Neuronal stem cell (in vitro differentiated cells): Measurements from ENCODE around the gene OSTN.

Experiments
- DNase-seq: peaks from one replicate; pipeline ENCODE4 v3.0.0-alpha.2; 2013; ENCODE audit warnings: low spot score
- H2AFZ ChIP-seq: one replicate; pipeline ENCODE4 v1.6.1; 2013; ENCODE audit warnings: mild to moderate bottlenecking, low read length, inconsistent platforms
- H2AK5ac ChIP-seq: 2 replicates; pipeline ENCODE4 v1.6.1; 2013; ENCODE audit warnings: low read depth, mild to moderate bottlenecking, inconsistent platforms, low read length, moderate library complexity, mixed read lengths
- H2BK120ac ChIP-seq: 2 replicates; pipeline ENCODE4 v1.6.1; 2013; ENCODE audit warnings: low read depth, mild to moderate bottlenecking, inconsistent platforms, low read length, moderate library complexity, mixed read lengths
- H2BK12ac ChIP-seq: one replicate; pipeline ENCODE4 v1.6.1; 2013; ENCODE audit warnings: low read length, inconsistent platforms
- H2BK15ac ChIP-seq: 2 replicates; pipeline ENCODE4 v1.6.1; 2013; ENCODE audit warnings: mild to moderate bottlenecking, low read length, inconsistent platforms, mixed read lengths
- H2BK5ac ChIP-seq: one replicate; pipeline ENCODE4 v1.6.1; 2013; ENCODE audit warnings: inconsistent platforms, mild to moderate bottlenecking, low read length, moderate library complexity
- H3K14ac ChIP-seq: one replicate; pipeline ENCODE4 v1.6.1; 2013; ENCODE audit warnings: low read length, inconsistent platforms
- H3K18ac ChIP-seq: 2 replicates; pipeline ENCODE4 v1.6.1; 2013; ENCODE audit warnings: low read length, inconsistent platforms
- H3K23ac ChIP-seq: 2 replicates; pipeline ENCODE4 v1.6.1; 2013; ENCODE audit warnings: low read depth, mild to moderate bottlenecking, mixed read lengths, low read length, inconsistent platforms; ENCODE audit not compliant: poor library complexity
- H3K27ac ChIP-seq: replicated peaks from 3 replicates; pipeline ENCODE4 v1.5.1; 2013; ENCODE audit warnings: low read length, inconsistent platforms
- H3K27me3 ChIP-seq, 3 experiments: 2 replicates each; pipeline ENCODE4 v1.6.1; 2013; ENCODE audit warnings: low read length in 3 of 3, mild to moderate bottlenecking in 2 of 3, inconsistent platforms in 1 of 3, low read depth in 1 of 3, mixed read lengths in 1 of 3, moderate library complexity in 1 of 3; ENCODE audit not compliant: control insufficient read depth in 3 of 3, insufficient read depth in 3 of 3
- H3K36me3 ChIP-seq, 2 donors: replicated peaks in 1 of 2; 2 replicates each; pipeline ENCODE4 v1.6.1; 2013; ENCODE audit warnings: low read length in 2 of 2; ENCODE audit not compliant: control insufficient read depth in 2 of 2, insufficient read depth in 2 of 2
- H3K4ac ChIP-seq: 2 replicates; pipeline ENCODE4 v1.6.1; 2013; ENCODE audit warnings: inconsistent platforms, mild to moderate bottlenecking, low read length, moderate library complexity
- H3K4me1 ChIP-seq, 2 donors: 1 replicate in 1 of 2; 2 replicates in 1 of 2; pipeline ENCODE4 v1.6.1; 2013; ENCODE audit warnings: low read length in 2 of 2, low read depth in 1 of 2; ENCODE audit not compliant: control insufficient read depth in 2 of 2, insufficient read depth in 1 of 2
- H3K4me2 ChIP-seq: one replicate; pipeline ENCODE4 v1.6.1; 2013; ENCODE audit warnings: mild to moderate bottlenecking, low read length, inconsistent platforms; ENCODE audit not compliant: insufficient read depth, poor library complexity, severe bottlenecking
- H3K4me3 ChIP-seq, 2 donors: 2 replicates each; pipeline ENCODE4 v1.5.1; 2013; ENCODE audit warnings: low read length in 2 of 2, mild to moderate bottlenecking in 2 of 2, inconsistent platforms in 1 of 2, moderate library complexity in 1 of 2
- H3K79me1 ChIP-seq: one replicate; pipeline ENCODE4 v1.6.1; 2013; ENCODE audit warnings: low read depth, mild to moderate bottlenecking, inconsistent platforms, low read length, moderate library complexity
- H3K9ac ChIP-seq: one replicate; pipeline ENCODE4 v1.6.1; 2013; ENCODE audit warnings: mild to moderate bottlenecking, low read depth, low read length, inconsistent platforms; ENCODE audit not compliant: poor library complexity
- H3K9me3 ChIP-seq, 2 donors: replicated peaks in 1 of 2; 2 replicates each; pipeline versions ENCODE3 to v1.6.1; 2013; ENCODE audit warnings: low read length in 2 of 2, mild to moderate bottlenecking in 2 of 2, inconsistent platforms in 1 of 2, low read depth in 1 of 2, mixed read lengths in 1 of 2, moderate library complexity in 1 of 2; ENCODE audit not compliant: control insufficient read depth in 2 of 2, insufficient read depth in 1 of 2
- H4K8ac ChIP-seq: one replicate; pipeline ENCODE4 v1.6.1; 2013; ENCODE audit warnings: low read depth, mild to moderate bottlenecking, inconsistent platforms, low read length, moderate library complexity
- H4K91ac ChIP-seq: one replicate; pipeline ENCODE4 v1.6.1; 2013; ENCODE audit warnings: low read length, low read depth, mild to moderate bottlenecking, inconsistent platforms; ENCODE audit not compliant: poor library complexity
- WGBS, 2 donors: extraction: QIAGEN DNeasy Blood & Tissue Kit; methylation state at CpG; one replicate each; pipeline ENCODE4 v1.1.7; 2013; ENCODE audit warnings: missing lambda C conversion rate in 2 of 2, mixed read lengths in 1 of 2; ENCODE audit not compliant: insufficient read length in 2 of 2, insufficient replicate concordance in 1 of 2; ENCODE audit errors: extremely low coverage in 2 of 2; 5-methylcytosine and 5-hydroxymethylcytosine counted together

Gene OSTN

GRCh38 chr3:191296041-191296541 is 97.0 kb downstream of the OSTN start:
- H3K14ac ChIP-seq, result no peak overlapping the region
- H4K8ac ChIP-seq, result no peak overlapping the region
- H3K18ac ChIP-seq, result no peak overlapping the region
- H3K79me1 ChIP-seq, result no peaks in the 10 kb centered on the region
- H3K9ac ChIP-seq, result no peak overlapping the region
- no peak overlapping the region for H2BK12ac ChIP-seq
- H3K4me3 ChIP-seq, result no peak overlapping the region
- no peak overlapping the region for H2AK5ac ChIP-seq
- no peak overlapping the region for H3K4me2 ChIP-seq
- no peaks in the 10 kb centered on the region for H3K36me3 ChIP-seq
- no peak overlapping the region for H2BK120ac ChIP-seq
- H2AFZ ChIP-seq, result no peak overlapping the region
- no peaks in the 10 kb centered on the region for H3K4me1 ChIP-seq
- H3K23ac ChIP-seq, result no peak overlapping the region
- H2BK5ac ChIP-seq, result no peak overlapping the region
- no peak overlapping the region for H4K91ac ChIP-seq
- H2BK15ac ChIP-seq, result no peak overlapping the region
- no peak for DNase-seq
- no peak overlapping the region for H3K4ac ChIP-seq
- WGBS, 2 donors, result 100% methylated on average over 1 of the region's 4 CpGs; no CpG with 5 or more reads in 1 of the 2 donors
- H3K27ac ChIP-seq, result no peak overlapping the region
- no peaks in the 10 kb centered on the region for H3K9me3 ChIP-seq
- H3K27me3 ChIP-seq, result no peaks in the 10 kb centered on the region

- no peak overlapping the region for H2AK5ac ChIP-seq
- no peak overlapping the region for H4K91ac ChIP-seq
- no peaks in the 10 kb centered on the region for H3K36me3 ChIP-seq
- no peak overlapping the region for H3K4me3 ChIP-seq
- no peaks in the 10 kb centered on the region for H3K9me3 ChIP-seq
- H3K27ac ChIP-seq, result no peak overlapping the region
- no peak overlapping the region for H3K18ac ChIP-seq
- H2BK5ac ChIP-seq, result no peak overlapping the region
- no peak overlapping the region for H4K8ac ChIP-seq
- H3K79me1 ChIP-seq, result no peaks in the 10 kb centered on the region
- H2BK12ac ChIP-seq, result no peak overlapping the region
- no peak for DNase-seq
- H2BK15ac ChIP-seq, result no peak overlapping the region
- H3K14ac ChIP-seq, result no peak overlapping the region
- H3K23ac ChIP-seq, result no peak overlapping the region
- H2AFZ ChIP-seq, result no peak overlapping the region
- peaks cover 0 to 3% of the 10 kb centered on the region in 2 donors for H3K4me1 ChIP-seq
- no peak overlapping the region for H3K4ac ChIP-seq
- no peak overlapping the region for H3K9ac ChIP-seq
- H3K27me3 ChIP-seq, result no peaks in the 10 kb centered on the region
- no peak overlapping the region for H3K4me2 ChIP-seq
- no peak overlapping the region for H2BK120ac ChIP-seq
Observed at GRCh38 chr3:191298846-191299245, 99.8 kb downstream of the OSTN start.

DNA sequence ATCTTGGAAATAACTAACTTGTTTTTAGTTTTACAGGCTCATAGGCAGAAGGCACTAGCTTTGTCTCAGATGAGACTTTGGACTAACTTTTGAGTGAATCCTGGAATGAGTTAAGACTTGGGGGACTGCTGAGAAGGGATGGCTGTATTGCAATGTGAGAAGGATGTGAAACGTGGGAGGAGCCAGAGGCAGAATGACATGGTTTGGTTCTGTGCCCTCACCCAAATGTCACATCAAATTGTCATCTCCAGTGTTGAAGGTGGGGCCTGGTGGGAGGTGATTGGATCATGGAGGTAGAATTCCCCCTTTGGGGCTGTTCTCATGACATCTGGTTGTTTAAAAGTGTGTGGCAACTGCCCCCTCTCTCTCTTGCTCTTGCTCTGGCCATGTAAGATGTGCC is 101.4 kb downstream of the OSTN start:
- Histone ChIP-seq H3K18ac (no peak overlapping the region), H3K27me3 (no peaks in the 10 kb centered on the region), H3K4me1 (peaks cover 0 to 3% of the 10 kb centered on the region in 2 donors), H4K8ac (no peak overlapping the region), H3K4ac (no peak overlapping the region), H3K79me1 (no peaks in the 10 kb centered on the region), H2BK15ac (no peak overlapping the region), H3K36me3 (no peaks in the 10 kb centered on the region), H2AK5ac (no peak overlapping the region), H2BK12ac (no peak overlapping the region), H3K9ac (no peak overlapping the region), H2BK120ac (no peak overlapping the region), H4K91ac (no peak overlapping the region), H3K23ac (no peak overlapping the region), H3K9me3 (no peaks in the 10 kb centered on the region), H3K4me2 (no peak overlapping the region), H3K4me3 (no peak overlapping the region), H2BK5ac (no peak overlapping the region), H3K27ac (no peak overlapping the region), H3K14ac (no peak overlapping the region), H2AFZ (no peak overlapping the region)
- DNase-seq, result no peak
- WGBS, 2 donors, result no CpG with 5 or more reads among the region's 1 CpG

DNA sequence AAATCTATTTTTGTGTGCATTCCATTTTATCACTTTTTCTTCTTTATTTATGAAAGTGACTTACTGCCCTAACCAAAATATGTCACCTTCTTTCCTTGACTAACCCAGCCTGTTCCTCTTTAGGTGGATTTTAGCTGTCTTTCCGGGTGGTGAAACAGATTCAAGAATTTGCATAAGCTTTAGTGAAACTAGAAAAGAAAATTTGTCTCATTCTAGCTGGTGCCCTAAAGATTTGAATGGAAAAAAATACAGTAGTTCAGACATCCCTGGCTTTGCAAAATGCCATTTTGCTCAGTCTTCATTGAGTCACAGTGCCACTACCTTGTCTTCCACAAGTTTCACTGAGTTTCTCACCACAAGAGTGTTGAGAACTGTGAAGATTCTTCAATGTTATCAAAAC is 102.0 kb downstream of the OSTN start:
- no peak overlapping the region for H4K8ac ChIP-seq
- H3K4ac ChIP-seq, result no peak overlapping the region
- H3K14ac ChIP-seq, result no peak overlapping the region
- H3K23ac ChIP-seq, result no peak overlapping the region
- no peak overlapping the region for H3K18ac ChIP-seq
- H2BK15ac ChIP-seq, result no peak overlapping the region
- no peaks in the 10 kb centered on the region for H3K9me3 ChIP-seq
- H3K36me3 ChIP-seq, result no peaks in the 10 kb centered on the region
- H2AK5ac ChIP-seq, result no peak overlapping the region
- no peak overlapping the region for H3K9ac ChIP-seq
- H2AFZ ChIP-seq, result no peak overlapping the region
- no peak overlapping the region for H3K4me2 ChIP-seq
- H3K27ac ChIP-seq, result no peak overlapping the region
- no peak overlapping the region for H2BK12ac ChIP-seq
- WGBS, 2 donors, result no CpG with 5 or more reads among the region's 1 CpG
- no peak overlapping the region for H3K4me3 ChIP-seq
- H4K91ac ChIP-seq, result no peak overlapping the region
- DNase-seq, result no peak
- peaks cover 0 to 3% of the 10 kb centered on the region in 2 donors for H3K4me1 ChIP-seq
- no peaks in the 10 kb centered on the region for H3K27me3 ChIP-seq
- no peak overlapping the region for H2BK5ac ChIP-seq
- no peak overlapping the region for H2BK120ac ChIP-seq
- H3K79me1 ChIP-seq, result no peaks in the 10 kb centered on the region
